Endothelial cell of umbilical vein (primary cell): ENCODE data around the gene RGS1. TPM values are rescaled to one million over a fixed set of nuclear protein-coding genes. Genes with fewer than 3 reads are reported as not detected.

ENCODE experiments used
- BruUV-seq: library from RNA; stranded (reverse); fragments of 400-500 nt; replicated peaks from 2 replicates; lab custom pipeline; 2021; lab: Mats Ljungman, UMichigan
- CTCF ChIA-PET: fragments of 300-600, 350-600 bp; sonication (Branson Sonifier 250); formaldehyde crosslinking; loops from one replicate; lab custom pipeline; 2021; ENCODE audit warnings: antibody characterized with exemption, inconsistent platforms; lab: Charles Lee
- POLR2A ChIA-PET: fragments of 300-600, 350-600 bp; sonication (Branson Sonifier 250); formaldehyde crosslinking; loops from one replicate; lab custom pipeline; 2021; ENCODE audit warnings: antibody characterized with exemption, inconsistent platforms; lab: Charles Lee
- DNase-seq: peaks from one replicate; pipeline ENCODE4 v3.0.0-alpha.2; 2011; ENCODE audit warnings: low read depth, low spot score
- FAIRE-seq: peaks from 2 replicates; lab custom pipeline; 2011; peaks lifted over from hg19 to GRCh38; lab: Jason Lieb, UNC
- H2AFZ ChIP-seq: 2 replicates; pipeline ENCODE4 v1.6.0; 2012; ENCODE audit warnings: low read depth, low read length, control low read depth, inconsistent platforms
- H3K27ac ChIP-seq: 2 replicates; pipeline ENCODE4 v1.5.1; 2011; ENCODE audit warnings: low read depth, mild to moderate bottlenecking, control low read depth, low read length, moderate library complexity; ENCODE audit not compliant: insufficient read depth
- H3K27me3 ChIP-seq, 2 experiments: 2 replicates each; pipeline versions ENCODE4 v1.6.0 to v1.6.1; 2011; ENCODE audit warnings: low read length in 2 of 2, mixed read lengths in 1 of 2; ENCODE audit not compliant: control insufficient read depth in 2 of 2, insufficient read depth in 2 of 2
- H3K36me3 ChIP-seq, 2 experiments: 2 replicates in 1 of 2; 3 replicates in 1 of 2; pipeline ENCODE4 v1.5.1; 2011; ENCODE audit warnings: low read length in 2 of 2, mild to moderate bottlenecking in 1 of 2, moderate library complexity in 1 of 2; ENCODE audit not compliant: control insufficient read depth in 2 of 2, insufficient read depth in 2 of 2; ENCODE audit errors: extremely low read depth in 1 of 2
- H3K4me1 ChIP-seq: 3 replicates; pipeline ENCODE4 v1.5.1; 2011; ENCODE audit warnings: mild to moderate bottlenecking, low read length; ENCODE audit not compliant: control insufficient read depth, insufficient read depth; ENCODE audit errors: extremely low read depth
- H3K4me2 ChIP-seq: 2 replicates; pipeline ENCODE4 v1.6.1; 2011; ENCODE audit warnings: low read length, control low read depth, mixed read lengths; ENCODE audit not compliant: insufficient read depth
- H3K4me3 ChIP-seq, 3 experiments: fragments of 200-600 bp in 1 of 3; sonication (generic), shearing (Covaris generic) in 1 of 3; replicated peaks in 1 of 3; 2 replicates each; pipeline ENCODE4 v1.5.1; 2011 to 2016; ENCODE audit warnings: control low read depth in 3 of 3, low read length in 3 of 3, mild to moderate bottlenecking in 2 of 3, inconsistent platforms in 1 of 3, low read depth in 1 of 3, moderate library complexity in 1 of 3; ENCODE audit not compliant: insufficient read depth in 1 of 3
- H3K79me2 ChIP-seq: 2 replicates; pipeline ENCODE4 v1.6.0; 2012; ENCODE audit warnings: low read length, inconsistent platforms; ENCODE audit not compliant: control insufficient read depth, insufficient read depth
- H3K9ac ChIP-seq: replicated peaks from 2 replicates; pipeline ENCODE3; 2011; ENCODE audit warnings: low read length, control low read depth; ENCODE audit not compliant: insufficient read depth; ENCODE audit errors: extremely low read depth
- H3K9me1 ChIP-seq: replicated peaks from 3 replicates; pipeline ENCODE4 v1.6.0; 2011; ENCODE audit warnings: mild to moderate bottlenecking, low read length; ENCODE audit not compliant: control insufficient read depth, insufficient read depth; ENCODE audit errors: extremely low read depth
- H3K9me3 ChIP-seq: replicated peaks from 2 replicates; pipeline ENCODE4 v1.5.1; 2012; ENCODE audit warnings: low read length, inconsistent platforms; ENCODE audit not compliant: control insufficient read depth, insufficient read depth
- H4K20me1 ChIP-seq: replicated peaks from 2 replicates; pipeline ENCODE3; 2011; ENCODE audit warnings: mild to moderate bottlenecking, low read length; ENCODE audit not compliant: control insufficient read depth, insufficient read depth; ENCODE audit errors: extremely low read depth
- CTCF ChIP-seq, 2 donors: IDR thresholded peaks; 1 replicate in 1 of 2; 2 replicates in 1 of 2; pipeline ENCODE4 v1.5.1; 2011; ENCODE audit warnings: low read length in 2 of 2, mild to moderate bottlenecking in 2 of 2, moderate library complexity in 2 of 2, control low read depth in 1 of 2, inconsistent platforms in 1 of 2, low read depth in 1 of 2; ENCODE audit not compliant: insufficient read depth in 1 of 2; ENCODE audit errors: extremely low read depth in 1 of 2
- EZH2 ChIP-seq: IDR thresholded peaks from 2 replicates; pipeline ENCODE4 v1.6.1; 2012; ENCODE audit warnings: borderline replicate concordance, low read depth, mild to moderate bottlenecking, moderate library complexity, low read length, inconsistent platforms; ENCODE audit not compliant: severe bottlenecking
- FOS ChIP-seq: IDR thresholded peaks from 2 replicates; pipeline ENCODE4 v1.6.1; 2011; ENCODE audit warnings: mild to moderate bottlenecking, low read length, moderate library complexity, borderline replicate concordance; ENCODE audit not compliant: insufficient read depth
- GATA2 ChIP-seq: IDR thresholded peaks from 2 replicates; pipeline ENCODE4 v1.7.0; 2011; ENCODE audit warnings: low read depth, mild to moderate bottlenecking, moderate library complexity, mixed read lengths, low read length; ENCODE audit not compliant: insufficient read length, insufficient read depth
- JUN ChIP-seq: IDR thresholded peaks from 2 replicates; pipeline ENCODE4 v1.6.1; 2011; ENCODE audit warnings: borderline replicate concordance, low read depth; ENCODE audit not compliant: insufficient read length, insufficient read depth
- MAX ChIP-seq: IDR thresholded peaks from 2 replicates; pipeline ENCODE4 v1.6.1; 2011; ENCODE audit not compliant: insufficient read depth, insufficient read length
- MYC ChIP-seq: IDR thresholded peaks from one replicate; pipeline ENCODE4 v1.6.1; 2011; ENCODE audit warnings: mild to moderate bottlenecking, low read depth, low read length
- POLR2A ChIP-seq: IDR thresholded peaks from 2 replicates; pipeline ENCODE4 v1.6.1; 2012; ENCODE audit warnings: low read depth, mild to moderate bottlenecking, control low read depth, low read length
- POLR2AphosphoS5 ChIP-seq: IDR thresholded peaks from 2 replicates; pipeline ENCODE4 v1.6.1; 2012; ENCODE audit warnings: low read depth, mild to moderate bottlenecking, control low read depth, low read length, moderate library complexity; ENCODE audit not compliant: insufficient read depth
- dilution Hi-C: fragments of 300-500 bp; cut with MboI; formaldehyde crosslinking; loops from one replicate; pipeline ENCODE4 v1.15.0; 2019; ENCODE audit warnings: low sequenced_read_pairs; ENCODE audit not compliant: extremely low pct_ligation_motif_present
- intact Hi-C: fragments of 100-400 bp; cut with micrococcal nuclease; formaldehyde crosslinking; loops from one replicate; pipeline ENCODE4 v1.10.0; 2022
- polyA plus RNA-seq, 4 experiments: library from polyadenylated mRNA; depleted of rRNA in 3 of 4; stranded (reverse) in 3 of 4; unstranded in 1 of 4; fragments of >200 nt; gene quantifications; 2 replicates each; pipeline versions ENCODE4 v1.2.1 to v1.2.3, GENCODE V29; 2011 to 2012; ENCODE audit warnings: missing spikeins in 1 of 4
- total RNA-seq: library from RNA; stranded (reverse); gene quantifications from 2 replicates; pipeline ENCODE4 v1.2.3, GENCODE V29; 2021

RGS1 gene
- total and polyA plus RNA-seq, 2 donors (not counting 3 experiments of a cell fraction or from before 2014, with no cell fraction given): not detected

GRCh38 chr1:192555399-192555798 is 20.2 kb upstream of the RGS1 start:
- ChIA-PET POLR2A (no interaction called here), CTCF (no interaction called here)
- dilution Hi-C loops (no loop called here), intact Hi-C loops (loop anchor here (5.0 kb wide), 2 partner anchors 147 to 252 kb away; partner anchors contain the start of gene RGS2)
- no peaks in the 10 kb centered on the region for H3K9me3 ChIP-seq
- BruUV-seq: no TSS peak
- no peaks in the 10 kb centered on the region for H3K27me3 ChIP-seq
- no peak for TF ChIP-seq MAX
- TF ChIP-seq CTCF (IDR thresholded peaks at IDR 0.05; ENCODE audit: extremely low read depth in 1 of 2, insufficient read depth in 1 of 2, low read depth in 1 of 2, low read length in 2 of 2): no peak
- TF ChIP-seq JUN: no peak
- no peak for TF ChIP-seq GATA2
- TF ChIP-seq FOS: no peak
- TF ChIP-seq POLR2AphosphoS5: no peak
- no peak for TF ChIP-seq POLR2A
- no peak for TF ChIP-seq MYC
- no peak for TF ChIP-seq EZH2
- peaks cover 39% of the 10 kb centered on the region for H3K4me1 ChIP-seq
- FAIRE-seq: no peak
- H3K9ac ChIP-seq: no peak overlapping the region
- H3K27ac ChIP-seq: no peak overlapping the region
- H3K9me1 ChIP-seq: no peaks in the 10 kb centered on the region
- no peak overlapping the region for H2AFZ ChIP-seq
- no peak for DNase-seq
- H3K4me2 ChIP-seq: no peak overlapping the region
- H4K20me1 ChIP-seq: no peaks in the 10 kb centered on the region
- no peaks in the 10 kb centered on the region for H3K79me2 ChIP-seq
- H3K4me3 ChIP-seq: no peak overlapping the region
- H3K36me3 ChIP-seq: no peaks in the 10 kb centered on the region
